ENCODE measurements around the gene SORCS2. TPM values are rescaled to one million over a fixed set of nuclear protein-coding genes. Genes with fewer than 3 reads are reported as not detected.

SORCS2 gene
- total and polyA plus RNA-seq, 4 donors, result 2.2 to 7.7 (median 2.5) TPM

DNA sequence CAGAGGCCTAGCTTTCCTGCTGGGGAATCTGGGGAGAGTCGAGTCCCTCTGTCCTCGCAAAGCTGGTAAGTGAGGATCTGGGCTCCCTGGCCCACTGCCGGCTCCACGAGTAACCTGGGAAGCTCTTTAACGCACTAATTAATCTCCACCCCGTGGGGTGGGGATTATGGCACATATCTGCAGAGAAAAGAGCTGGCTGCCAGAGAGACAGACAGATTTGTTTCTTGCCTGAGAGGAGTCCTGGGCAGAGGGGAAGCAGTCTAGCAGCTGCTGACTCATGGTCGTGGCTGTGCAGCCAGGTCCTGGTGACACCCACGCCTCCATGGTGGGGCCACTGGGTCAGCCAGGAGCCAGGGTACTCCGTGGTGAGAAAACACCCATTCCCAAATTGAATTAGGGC, 14.0 kb downstream of the SORCS2 start:
- no peak overlapping the region for H3K27ac ChIP-seq (ENCODE audit: low read depth in 1 of 2, low read length in 1 of 2)
- H3K4me1 ChIP-seq (ENCODE audit: control insufficient read depth in 5 of 5, insufficient read depth in 5 of 5, low read length in 5 of 5), result peaks cover 0 to 22% (median 7%) of the 10 kb centered on the region in 5 donors
- ATAC-seq (ENCODE audit: insufficient read depth, low FRiP score) (no peak), DNase-seq (no peak)
- WGBS, 2 donors, result 35 to 41% methylated on average over 9 of the region's 9 CpGs
- no peak for TF ChIP-seq CTCF (IDR thresholded peaks at IDR 0.05; ENCODE audit: control extremely low read depth, extremely low read depth)
- no peak overlapping the region for H3K4me3 ChIP-seq
- no peaks in the 10 kb centered on the region for H3K27me3 ChIP-seq (ENCODE audit: control insufficient read depth in 3 of 3, insufficient read depth in 3 of 3, low read length in 2 of 3)
- no peaks in the 10 kb centered on the region for H3K36me3 ChIP-seq (ENCODE audit: control insufficient read depth in 4 of 4, insufficient read depth in 4 of 4, low read length in 4 of 4)
- no peaks in the 10 kb centered on the region for H3K9me3 ChIP-seq (ENCODE audit: control insufficient read depth in 4 of 4, insufficient read depth in 3 of 4, low read length in 3 of 4)
- H3K9ac ChIP-seq (ENCODE audit: insufficient read depth in 1 of 2, low read length in 2 of 2), result no peak overlapping the region

DNA sequence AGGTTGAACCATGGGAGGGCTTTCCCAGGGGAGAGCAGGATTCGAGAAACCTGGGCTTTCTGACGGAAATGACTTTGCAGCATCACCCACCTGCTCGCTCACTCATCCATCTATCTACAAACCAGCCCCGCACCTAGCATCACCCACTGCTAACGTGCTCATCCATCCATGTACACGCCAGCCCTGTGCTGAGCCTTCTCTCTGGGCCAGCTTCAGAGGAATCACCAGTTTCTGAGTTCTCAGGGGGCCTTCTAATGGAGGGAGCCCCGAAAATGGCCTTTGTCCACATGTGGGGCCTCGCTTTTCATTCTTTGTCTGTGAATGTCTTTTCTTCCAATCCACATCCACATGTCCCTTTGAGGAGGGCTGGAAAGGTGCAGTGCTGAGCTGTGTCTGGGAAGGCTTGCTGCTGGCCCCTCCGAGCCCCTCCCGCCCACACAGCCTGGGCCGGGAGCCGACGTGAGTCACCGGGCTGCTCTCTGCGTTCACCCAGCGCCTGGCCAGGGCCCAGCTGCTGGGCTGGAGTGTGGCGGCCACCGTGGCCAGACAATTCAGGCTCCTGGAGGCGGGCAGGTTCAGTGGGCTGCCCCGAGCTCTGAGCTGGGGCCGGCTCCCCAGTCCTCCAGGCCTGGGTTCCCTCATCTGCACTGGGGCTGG, 14.7 kb downstream of the SORCS2 start:
- TF ChIP-seq CTCF (IDR thresholded peaks at IDR 0.05; ENCODE audit: control extremely low read depth, extremely low read depth), result no peak
- no peak overlapping the region for H3K9ac ChIP-seq (ENCODE audit: insufficient read depth in 1 of 2, low read length in 2 of 2)
- H3K27ac ChIP-seq (ENCODE audit: low read depth in 1 of 2, low read length in 1 of 2), result peak overlapping the region; percentile 41 to 74

GRCh38 chr4:7207628-7208231, 15.4 kb downstream of the SORCS2 start:
- Histone ChIP-seq H3K4me1 (ENCODE audit: control insufficient read depth in 5 of 5, insufficient read depth in 5 of 5, low read length in 5 of 5) (peaks cover 0 to 22% (median 7%) of the 10 kb centered on the region in 5 donors), H3K27ac (ENCODE audit: low read depth in 1 of 2, low read length in 1 of 2) (peak overlapping the region; percentile 41 to 74), H3K27me3 (ENCODE audit: control insufficient read depth in 3 of 3, insufficient read depth in 3 of 3, low read length in 2 of 3) (no peaks in the 10 kb centered on the region), H3K9me3 (ENCODE audit: control insufficient read depth in 4 of 4, insufficient read depth in 3 of 4, low read length in 3 of 4) (no peaks in the 10 kb centered on the region), H3K4me3 (no peak overlapping the region), H3K36me3 (ENCODE audit: control insufficient read depth in 4 of 4, insufficient read depth in 4 of 4, low read length in 4 of 4) (no peaks in the 10 kb centered on the region), H3K9ac (ENCODE audit: insufficient read depth in 1 of 2, low read length in 2 of 2) (no peak overlapping the region)
- DNase-seq, result peak in 1 of 3 donors; percentile 21
- 69 to 85% methylated on average over 11 of the region's 11 CpGs for WGBS, 2 donors
- TF ChIP-seq CTCF (IDR thresholded peaks at IDR 0.05; ENCODE audit: control extremely low read depth, extremely low read depth), result no peak
- ATAC-seq (ENCODE audit: insufficient read depth, low FRiP score), result no peak

More for the DNA sequence above, 14.7 kb downstream of the SORCS2 start:
- H3K9me3 ChIP-seq (ENCODE audit: control insufficient read depth in 4 of 4, insufficient read depth in 3 of 4, low read length in 3 of 4), result no peaks in the 10 kb centered on the region
- H3K27me3 ChIP-seq (ENCODE audit: control insufficient read depth in 3 of 3, insufficient read depth in 3 of 3, low read length in 2 of 3), result no peaks in the 10 kb centered on the region
- DNase-seq, result peak; percentile 55 to 76 (median 70)
- no peak overlapping the region for H3K4me3 ChIP-seq
- 43 to 60% methylated on average over 21 of the region's 21 CpGs for WGBS, 2 donors
- H3K36me3 ChIP-seq (ENCODE audit: control insufficient read depth in 4 of 4, insufficient read depth in 4 of 4, low read length in 4 of 4), result no peaks in the 10 kb centered on the region
- peaks cover 0 to 22% (median 7%) of the 10 kb centered on the region in 5 donors for H3K4me1 ChIP-seq (ENCODE audit: control insufficient read depth in 5 of 5, insufficient read depth in 5 of 5, low read length in 5 of 5)
- ATAC-seq (ENCODE audit: insufficient read depth, low FRiP score), result peak; percentile 89
